Measurements from ENCODE around the gene ZDHHC12. TPM values are rescaled to one million over a fixed set of nuclear protein-coding genes. Genes with fewer than 3 reads are reported as not detected.
"Not testable (repeated sequence)": the region's sequence is repeated elsewhere in the genome, so short reads cannot be mapped to it uniquely, and the experiment has no call there.

Gene ZDHHC12
- total RNA-seq, 1 donor from 2014 or later: 33.7 TPM

DNA sequence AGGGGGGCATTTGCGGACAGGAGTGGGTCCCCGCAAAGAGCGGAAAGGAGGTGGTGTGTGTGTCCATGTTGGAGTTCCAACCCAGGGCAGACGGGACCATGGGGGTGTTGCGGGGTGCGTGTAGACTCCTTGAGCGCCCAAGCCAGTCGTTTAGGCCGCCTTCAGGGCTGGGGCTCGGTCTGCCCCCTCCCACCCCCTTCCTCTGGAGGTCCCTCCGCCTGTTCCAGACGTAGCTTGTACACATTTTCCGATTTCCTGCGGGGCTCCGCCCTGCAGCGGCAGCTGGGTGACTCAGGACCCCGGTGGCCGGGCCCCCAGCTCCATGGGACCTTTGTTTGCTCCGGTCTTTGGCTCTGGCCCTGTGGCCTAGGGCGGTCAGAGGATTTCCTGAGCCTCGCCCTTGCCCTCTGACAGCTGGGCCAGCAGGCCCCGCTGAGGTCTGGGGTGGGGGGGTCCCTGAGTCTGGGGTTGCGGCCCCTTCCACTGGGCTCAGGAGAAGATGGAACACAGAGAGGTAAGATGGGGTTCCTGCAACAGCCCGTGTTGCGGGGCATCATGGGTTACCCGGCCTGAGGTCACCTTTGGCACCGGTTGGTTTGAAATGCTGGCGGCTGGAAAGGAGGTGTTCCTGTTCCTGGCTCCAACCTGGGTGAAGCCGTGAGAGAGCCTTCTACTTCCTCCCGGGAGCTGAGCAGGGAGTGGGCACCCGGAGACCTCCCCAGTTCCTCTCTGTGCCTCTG, 20.1 kb downstream of the ZDHHC12 start:
- DNase-seq (ENCODE audit: low spot score, unreplicated experiment): no peak
- Mint-ChIP-seq H3K9me3 (ENCODE audit: low read depth) (no peaks in the 10 kb centered on the region), H3K27me3 (no peaks in the 10 kb centered on the region), H3K4me1 (ENCODE audit: low read depth) (peaks cover 3% of the 10 kb centered on the region), H3K4me3 (ENCODE audit: low read depth) (peak overlapping the region; percentile 83), H3K27ac (no peak overlapping the region), H3K36me3 (ENCODE audit: insufficient read depth) (no peaks in the 10 kb centered on the region)
- TF ChIP-seq, protein P1, sequence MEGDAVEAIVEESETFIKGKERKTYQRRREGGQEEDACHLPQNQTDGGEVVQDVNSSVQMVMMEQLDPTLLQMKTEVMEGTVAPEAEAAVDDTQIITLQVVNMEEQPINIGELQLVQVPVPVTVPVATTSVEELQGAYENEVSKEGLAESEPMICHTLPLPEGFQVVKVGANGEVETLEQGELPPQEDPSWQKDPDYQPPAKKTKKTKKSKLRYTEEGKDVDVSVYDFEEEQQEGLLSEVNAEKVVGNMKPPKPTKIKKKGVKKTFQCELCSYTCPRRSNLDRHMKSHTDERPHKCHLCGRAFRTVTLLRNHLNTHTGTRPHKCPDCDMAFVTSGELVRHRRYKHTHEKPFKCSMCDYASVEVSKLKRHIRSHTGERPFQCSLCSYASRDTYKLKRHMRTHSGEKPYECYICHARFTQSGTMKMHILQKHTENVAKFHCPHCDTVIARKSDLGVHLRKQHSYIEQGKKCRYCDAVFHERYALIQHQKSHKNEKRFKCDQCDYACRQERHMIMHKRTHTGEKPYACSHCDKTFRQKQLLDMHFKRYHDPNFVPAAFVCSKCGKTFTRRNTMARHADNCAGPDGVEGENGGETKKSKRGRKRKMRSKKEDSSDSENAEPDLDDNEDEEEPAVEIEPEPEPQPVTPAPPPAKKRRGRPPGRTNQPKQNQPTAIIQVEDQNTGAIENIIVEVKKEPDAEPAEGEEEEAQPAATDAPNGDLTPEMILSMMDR (IDR thresholded peaks at IDR 0.05; ENCODE audit: unreplicated experiment): no peak

DNA sequence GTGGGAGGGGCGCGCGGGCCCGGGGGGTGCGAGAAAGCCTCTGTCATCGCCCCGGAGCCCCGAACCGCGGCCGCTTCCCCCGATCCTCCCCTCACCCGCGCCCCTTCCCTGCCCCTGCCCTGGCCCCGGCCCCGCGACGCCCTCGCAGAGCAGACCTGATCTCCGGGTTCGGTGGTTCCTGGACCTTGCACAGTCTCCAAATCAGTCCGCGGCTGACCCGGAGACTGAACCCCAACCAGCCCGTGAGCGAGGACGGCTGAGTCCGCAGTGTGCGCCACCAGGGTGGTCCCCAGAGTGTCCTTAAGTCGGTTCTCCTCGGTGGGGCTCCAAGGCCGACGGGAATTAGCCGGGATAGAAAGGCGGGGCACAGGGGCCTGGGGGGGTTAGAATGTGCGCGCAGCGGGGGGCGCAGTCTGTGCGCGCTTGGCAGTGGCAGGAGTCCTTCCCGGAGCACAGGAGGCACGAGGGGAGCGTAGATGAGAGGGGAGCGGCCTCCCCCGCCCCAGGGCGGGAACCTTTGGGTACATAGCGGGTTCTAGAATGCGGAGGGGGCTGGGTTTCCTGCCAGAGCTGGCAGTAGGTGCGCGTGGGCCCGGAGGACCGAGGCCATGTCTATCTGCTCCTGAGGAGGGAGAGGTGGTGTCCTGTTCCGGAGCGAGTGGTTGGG, 20.8 kb downstream of the ZDHHC12 start:
- peak overlapping the region; percentile 84 for H3K27ac Mint-ChIP-seq
- no peaks in the 10 kb centered on the region for H3K36me3 Mint-ChIP-seq (ENCODE audit: insufficient read depth)
- TF ChIP-seq, protein P1 (IDR thresholded peaks at IDR 0.05; ENCODE audit: unreplicated experiment): no peak
- no peaks in the 10 kb centered on the region for H3K27me3 Mint-ChIP-seq
- DNase-seq (ENCODE audit: low spot score, unreplicated experiment): no peak
- no peaks in the 10 kb centered on the region for H3K9me3 Mint-ChIP-seq (ENCODE audit: low read depth)
- H3K4me3 Mint-ChIP-seq (ENCODE audit: low read depth): peak overlapping the region; percentile 83
- H3K4me1 Mint-ChIP-seq (ENCODE audit: low read depth): peaks cover 3% of the 10 kb centered on the region

DNA sequence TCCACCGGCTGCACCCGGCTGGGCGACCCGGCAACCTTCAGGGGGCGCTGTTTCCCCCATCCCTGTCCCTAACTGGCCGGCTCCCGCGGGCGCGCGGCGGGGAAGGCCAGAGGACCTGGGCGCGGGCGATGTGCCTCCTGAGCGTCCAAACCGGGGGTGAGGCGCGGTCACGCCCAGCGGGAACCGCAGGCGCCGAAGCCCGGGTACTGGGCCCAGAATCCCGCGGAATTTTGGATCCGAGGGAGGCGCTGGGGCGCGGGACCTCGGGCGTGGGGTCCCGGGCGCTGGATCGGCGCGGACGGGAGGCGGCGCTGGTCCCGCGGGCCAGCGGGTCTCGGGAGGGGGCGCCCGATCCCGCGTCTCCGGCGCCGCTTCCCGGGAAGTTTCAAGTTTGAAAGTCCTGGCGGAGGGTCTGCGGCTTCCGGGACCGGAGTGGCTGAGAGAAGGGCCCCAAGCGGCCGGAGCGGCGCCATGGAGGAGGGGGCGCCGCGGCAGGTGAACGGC, 21.4 kb downstream of the ZDHHC12 start, which contains the start of gene PKN3:
PKN3 (plus strand) TSS at position 59 of the 504 bp plus-strand sequence; CDS start at position 472, 413 bp downstream.
- Mint-ChIP-seq H3K4me1 (ENCODE audit: low read depth) (peaks cover 3% of the 10 kb centered on the region), H3K27me3 (no peaks in the 10 kb centered on the region), H3K27ac (peak within 1 kb of the TSS; percentile 84), H3K9me3 (ENCODE audit: low read depth) (no peaks in the 10 kb centered on the region), H3K36me3 (ENCODE audit: insufficient read depth) (no peaks in the 10 kb centered on the region), H3K4me3 (ENCODE audit: low read depth) (peak within 1 kb of the TSS; percentile 83)
- DNase-seq (ENCODE audit: low spot score, unreplicated experiment): peak; percentile 94
- TF ChIP-seq, protein P1 (IDR thresholded peaks at IDR 0.05; ENCODE audit: unreplicated experiment): peak; percentile 95

DNA sequence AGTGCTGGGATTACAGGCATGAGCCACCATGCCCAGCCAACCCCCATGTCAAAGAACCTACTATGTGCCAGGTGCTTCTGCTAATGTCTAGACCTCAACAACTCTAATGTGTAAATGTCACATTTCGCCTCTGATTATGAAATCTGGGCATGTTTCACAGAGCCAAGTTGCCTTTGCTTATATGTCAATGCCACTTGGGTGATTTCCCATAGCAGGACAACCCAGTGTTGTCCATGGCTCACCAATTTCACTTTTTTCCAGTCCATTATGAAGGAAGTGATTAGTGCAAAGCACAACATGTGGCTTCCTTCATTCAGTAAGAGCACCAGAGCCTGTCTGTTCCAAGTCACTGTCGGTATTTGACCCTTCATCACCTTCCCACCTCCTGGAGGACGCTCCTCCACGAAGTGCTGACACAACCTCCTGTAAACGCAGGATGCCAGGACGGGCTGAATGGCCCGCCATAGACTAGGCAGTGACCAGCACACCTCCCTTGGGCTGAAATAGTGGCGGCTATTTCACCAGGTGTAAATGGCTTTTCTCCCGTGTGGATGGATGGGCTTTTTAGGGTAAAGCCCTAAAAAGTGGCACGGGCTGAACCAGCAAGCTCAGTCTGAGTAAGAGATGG, 22.6 kb downstream of the ZDHHC12 start:
- H3K9me3 Mint-ChIP-seq (ENCODE audit: low read depth): no peaks in the 10 kb centered on the region
- no peak for DNase-seq (ENCODE audit: low spot score, unreplicated experiment)
- peaks cover under 1% of the 10 kb centered on the region for H3K36me3 Mint-ChIP-seq (ENCODE audit: insufficient read depth)
- H3K4me3 Mint-ChIP-seq (ENCODE audit: low read depth): peak overlapping the region; percentile 83
- no peaks in the 10 kb centered on the region for H3K27me3 Mint-ChIP-seq
- H3K27ac Mint-ChIP-seq: no peak overlapping the region
- H3K4me1 Mint-ChIP-seq (ENCODE audit: low read depth): peaks cover 3% of the 10 kb centered on the region
- TF ChIP-seq, protein P1 (IDR thresholded peaks at IDR 0.05; ENCODE audit: unreplicated experiment): no peak

DNA sequence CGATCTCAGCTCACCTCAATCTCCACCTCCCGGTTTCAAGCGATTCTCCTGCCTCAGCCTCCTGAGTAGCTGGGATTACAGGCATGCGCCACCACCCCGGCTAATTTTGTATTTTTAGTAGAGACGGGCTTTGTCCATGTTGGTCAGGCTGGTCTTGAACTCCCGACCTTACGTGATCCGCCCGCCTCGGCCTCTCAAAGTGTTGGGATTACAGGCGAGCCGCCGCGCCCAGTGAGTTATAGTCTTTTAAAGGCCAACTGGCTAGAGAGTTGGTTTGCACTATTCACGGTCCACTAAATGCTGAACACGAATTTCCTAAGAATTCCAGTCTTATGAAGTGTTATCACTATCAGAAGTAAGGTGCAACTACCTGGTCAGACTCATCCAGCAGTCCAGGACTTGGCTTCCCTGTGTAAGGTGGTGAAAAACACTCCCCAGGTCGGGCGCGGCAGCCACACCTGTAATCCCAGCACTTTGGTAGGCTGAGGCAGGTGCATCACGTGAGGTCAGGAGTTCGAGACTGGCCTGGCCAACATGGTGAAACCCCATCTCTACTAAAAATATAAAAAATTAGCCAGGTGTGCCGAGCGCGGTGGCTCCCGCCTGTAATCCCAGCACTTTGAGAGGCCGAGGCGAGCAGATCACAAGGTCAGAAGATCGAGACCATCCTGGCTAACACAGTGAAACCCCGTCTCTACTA, 24.7 kb downstream of the ZDHHC12 start:
- not testable (repeated sequence) for H3K27ac Mint-ChIP-seq; H3K4me3 Mint-ChIP-seq (ENCODE audit: low read depth); H3K4me1 Mint-ChIP-seq (ENCODE audit: low read depth); H3K27me3 Mint-ChIP-seq; H3K9me3 Mint-ChIP-seq (ENCODE audit: low read depth); H3K36me3 Mint-ChIP-seq (ENCODE audit: insufficient read depth); DNase-seq (ENCODE audit: low spot score, unreplicated experiment)

Data from progenitor cell of endocrine pancreas (in vitro differentiated cells).